ENCODE measurements around the gene ARG2.

- TF ChIP-seq CTCF (optimal IDR thresholded peaks at IDR 0.05 in 1 of 3, IDR thresholded peaks at IDR 0.05 in 1 of 3, conservative IDR thresholded peaks at IDR 0.05 in 1 of 3; ENCODE audit: extremely low read depth in 1 of 3, insufficient read depth in 2 of 3, low read length in 3 of 3) = no peak
- TF ChIP-seq EZH2 (IDR thresholded peaks at IDR 0.05; ENCODE audit: low read length) = no peak
Observed at GRCh38 chr14:67577181-67577808, 42.4 kb upstream of the ARG2 start.

All from keratinocyte (primary cell).